ENCODE data around the gene CTBP2. TPM values are rescaled to one million over a fixed set of nuclear protein-coding genes. Genes with fewer than 3 reads are reported as not detected.

CTBP2 gene
- total RNA-seq, 2 donors from 2014 or later: 26.0 to 36.0 TPM

DNA sequence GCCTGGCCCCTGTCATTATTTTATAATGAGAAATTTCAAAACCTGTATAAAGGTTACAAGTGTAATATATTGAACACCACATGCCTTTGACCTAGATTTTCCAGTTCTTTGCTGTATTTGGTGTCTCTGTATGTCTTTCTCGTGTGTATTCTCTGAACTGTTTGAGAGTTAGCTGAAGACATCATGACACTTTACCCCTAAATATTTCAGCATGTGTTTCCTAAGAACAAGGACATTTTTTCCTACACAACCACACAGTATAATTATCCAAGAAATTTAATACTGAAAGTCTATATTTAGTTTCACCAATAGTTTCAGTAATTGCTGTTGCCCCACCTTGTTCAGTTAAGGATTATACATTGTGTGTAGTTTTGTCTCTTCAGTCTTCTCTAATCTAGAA lies 203.6 kb downstream of the CTBP2 start:
- no peaks in the 10 kb centered on the region for H3K36me3 ChIP-seq
- TF ChIP-seq CTCF (IDR thresholded peaks at IDR 0.05): no peak
- no peaks in the 10 kb centered on the region for H3K27me3 ChIP-seq
- DNase-seq (ENCODE audit: low spot score): no peak
- no peaks in the 10 kb centered on the region for H3K9me3 ChIP-seq
- H3K27ac ChIP-seq: no peak overlapping the region
- H3K4me3 ChIP-seq: no peak overlapping the region
- peaks cover 0 to 40% of the 10 kb centered on the region in 2 donors for H3K4me1 ChIP-seq

GRCh38 chr10:124955868-124956267 lies 204.5 kb downstream of the CTBP2 start:
- H3K36me3 ChIP-seq: no peaks in the 10 kb centered on the region
- no peak overlapping the region for H3K4me3 ChIP-seq
- no peak overlapping the region for H3K27ac ChIP-seq
- TF ChIP-seq CTCF (IDR thresholded peaks at IDR 0.05): no peak
- no peaks in the 10 kb centered on the region for H3K9me3 ChIP-seq
- DNase-seq (ENCODE audit: low spot score): no peak
- no peaks in the 10 kb centered on the region for H3K27me3 ChIP-seq
- H3K4me1 ChIP-seq: peaks cover 0 to 33% of the 10 kb centered on the region in 2 donors

- no peaks in the 10 kb centered on the region for H3K9me3 ChIP-seq
- no peaks in the 10 kb centered on the region for H3K27me3 ChIP-seq
- no peak overlapping the region for H3K27ac ChIP-seq
- TF ChIP-seq CTCF (IDR thresholded peaks at IDR 0.05): no peak
- peaks cover 0 to 33% of the 10 kb centered on the region in 2 donors for H3K4me1 ChIP-seq
- no peak overlapping the region for H3K4me3 ChIP-seq
- DNase-seq (ENCODE audit: low spot score): no peak
- no peaks in the 10 kb centered on the region for H3K36me3 ChIP-seq
Measured at GRCh38 chr10:124955243-124955642, 205.1 kb downstream of the CTBP2 start.

GRCh38 chr10:124953421-124953820 lies 206.9 kb downstream of the CTBP2 start:
- DNase-seq (ENCODE audit: low spot score): no peak
- Histone ChIP-seq H3K36me3 (no peaks in the 10 kb centered on the region), H3K9me3 (no peaks in the 10 kb centered on the region), H3K4me1 (peaks cover 0 to 40% of the 10 kb centered on the region in 2 donors), H3K27ac (no peak overlapping the region), H3K4me3 (no peak overlapping the region), H3K27me3 (no peaks in the 10 kb centered on the region)
- TF ChIP-seq CTCF (IDR thresholded peaks at IDR 0.05): no peak

DNA sequence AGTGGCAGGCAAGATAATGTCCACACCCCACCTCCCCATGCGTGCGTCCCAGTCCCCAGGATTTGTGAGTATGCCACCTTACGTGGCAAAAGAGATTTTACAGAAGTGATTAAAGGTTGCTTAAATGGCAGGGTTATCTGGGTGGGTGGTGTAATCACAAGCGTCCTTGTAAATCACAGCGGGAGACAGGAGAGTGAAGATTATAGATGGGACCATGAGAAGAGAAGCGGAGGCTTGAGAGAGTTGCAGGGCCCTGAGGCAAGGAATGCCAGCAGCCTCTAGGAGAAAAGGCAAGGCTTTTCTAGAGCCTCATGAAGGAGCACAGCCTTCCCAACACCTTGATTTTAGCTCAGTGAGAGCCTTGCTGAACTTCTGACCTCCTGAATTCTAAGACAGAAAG lies 208.2 kb downstream of the CTBP2 start:
- DNase-seq (ENCODE audit: low spot score): no peak
- peaks cover 0 to 49% of the 10 kb centered on the region in 2 donors for H3K4me1 ChIP-seq
- H3K27me3 ChIP-seq: no peaks in the 10 kb centered on the region
- H3K4me3 ChIP-seq: no peak overlapping the region
- TF ChIP-seq CTCF (IDR thresholded peaks at IDR 0.05): no peak
- no peaks in the 10 kb centered on the region for H3K9me3 ChIP-seq
- no peak overlapping the region for H3K27ac ChIP-seq
- no peaks in the 10 kb centered on the region for H3K36me3 ChIP-seq

DNA sequence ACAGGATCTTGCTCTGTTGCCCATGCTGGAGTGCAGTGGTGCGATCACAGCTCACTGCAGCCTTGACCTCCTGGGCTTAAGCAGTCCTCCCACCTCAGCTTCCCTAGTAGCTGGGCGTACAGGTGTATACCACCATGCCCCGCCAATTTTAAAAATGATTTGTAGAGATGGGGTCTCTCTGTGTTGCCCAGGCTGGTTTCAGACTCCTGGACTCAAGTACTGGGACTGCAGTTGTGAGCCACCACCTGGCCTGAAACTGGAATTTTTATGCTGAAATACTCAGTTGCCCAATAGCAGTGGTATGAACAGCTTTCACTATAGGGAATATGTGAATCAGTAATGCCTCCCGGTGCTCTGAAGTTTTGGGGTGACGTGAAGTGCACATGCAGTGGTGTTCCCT lies 210.8 kb downstream of the CTBP2 start:
- Histone ChIP-seq H3K9me3 (no peaks in the 10 kb centered on the region), H3K36me3 (no peaks in the 10 kb centered on the region), H3K27me3 (no peaks in the 10 kb centered on the region), H3K4me3 (no peak overlapping the region), H3K27ac (no peak overlapping the region), H3K4me1 (peaks cover 0 to 48% of the 10 kb centered on the region in 2 donors)
- no peak for DNase-seq (ENCODE audit: low spot score)
- TF ChIP-seq CTCF (IDR thresholded peaks at IDR 0.05): no peak
